CD4-positive, alpha-beta T cell treated with Interleukin-4 for 1 hour (primary cell): ENCODE results near the gene LYSMD3.
A peak's percentile ranks its signal among the peaks of the same experiment; 100 is the strongest.

Experiments
- DNase-seq, 2 donors: peaks; one replicate each; pipeline ENCODE4 v3.0.0-alpha.2; 2020 to 2022

The LYSMD3 gene

DNA sequence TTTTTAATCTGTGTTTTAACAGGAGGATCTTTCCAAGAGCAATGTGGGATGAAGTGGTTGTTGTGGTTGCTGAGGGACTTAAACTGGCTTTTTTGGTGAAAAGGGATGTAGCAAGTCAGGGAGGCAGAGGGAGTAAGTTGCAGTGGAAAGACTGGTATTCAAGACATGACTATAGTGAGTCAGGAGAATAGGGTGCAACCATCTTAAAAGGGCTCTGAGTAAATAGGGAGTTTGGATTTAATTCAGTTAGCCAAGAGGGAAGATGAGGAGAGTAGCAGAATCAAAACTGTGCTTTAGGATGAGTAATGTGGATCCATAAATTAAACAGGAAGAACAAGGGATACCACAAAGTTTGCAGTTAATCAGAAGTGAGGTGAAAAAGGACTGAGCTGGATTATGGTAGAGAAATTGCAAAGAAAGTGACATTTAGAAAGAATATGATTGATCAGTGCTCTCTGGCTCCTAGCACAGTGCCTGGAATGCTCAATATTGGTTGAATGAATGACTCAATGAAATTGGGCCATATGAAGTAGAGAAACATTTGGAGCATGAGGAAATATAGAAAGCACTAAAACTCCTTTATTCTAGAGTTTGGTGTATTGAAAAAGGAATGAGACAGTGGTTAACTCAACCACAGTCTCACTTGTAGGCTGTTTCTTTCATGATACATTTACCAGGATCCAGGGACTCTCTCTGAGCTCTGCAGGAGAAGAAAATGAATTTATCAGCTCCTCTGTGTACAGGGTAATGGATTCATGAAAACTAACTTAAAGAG lies 49.6 kb downstream of the LYSMD3 start:
- DNase-seq, result no peak

DNA sequence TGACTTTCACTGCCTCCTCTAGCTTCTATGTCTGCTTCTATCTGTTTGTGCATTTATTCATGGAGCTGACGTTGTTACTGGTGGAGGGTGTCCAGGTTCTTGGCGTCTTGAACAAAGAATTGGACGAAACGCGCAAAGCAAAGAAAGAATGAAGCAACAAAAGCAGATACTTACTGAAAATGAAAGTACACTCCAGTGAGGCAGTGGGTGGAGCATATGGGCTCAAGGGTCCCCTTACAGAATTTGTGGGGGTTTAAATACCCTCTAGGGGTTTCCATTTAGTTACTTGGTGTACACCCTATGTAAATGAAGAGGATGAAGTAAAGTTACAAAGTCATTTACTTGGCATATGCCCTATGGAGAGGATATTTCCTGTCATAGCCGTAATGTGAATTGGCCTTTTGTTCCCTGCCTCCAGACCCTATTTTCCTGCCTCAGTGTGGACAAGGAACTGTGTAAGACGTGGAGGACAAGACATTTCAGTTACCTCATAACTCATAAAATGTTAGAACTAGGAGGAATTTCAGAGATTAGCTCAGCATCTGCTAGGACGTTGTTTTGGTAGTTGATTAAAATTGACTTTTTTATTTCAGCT lies 51.7 kb downstream of the LYSMD3 start:
- DNase-seq, result no peak

DNA sequence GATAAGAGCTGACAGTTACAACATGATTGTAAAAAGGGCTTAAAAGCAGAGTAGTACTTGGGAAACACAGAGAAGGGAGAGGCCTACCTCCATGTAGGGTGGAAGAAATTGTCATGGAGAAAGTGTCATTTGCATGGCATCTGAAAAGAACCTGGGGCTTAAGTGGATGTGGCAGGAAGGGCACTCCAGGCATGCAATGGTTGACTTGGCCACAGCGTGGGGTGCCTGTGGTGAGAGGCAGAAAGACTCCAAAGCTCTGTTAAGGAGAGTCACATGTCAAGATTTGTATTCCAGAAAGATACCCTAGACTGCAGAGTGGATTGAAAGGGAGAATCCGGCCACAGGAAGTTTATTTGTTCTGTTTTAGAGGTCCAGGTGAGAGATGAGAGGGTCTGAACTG lies 52.3 kb downstream of the LYSMD3 start:
- DNase-seq, result no peak

DNA sequence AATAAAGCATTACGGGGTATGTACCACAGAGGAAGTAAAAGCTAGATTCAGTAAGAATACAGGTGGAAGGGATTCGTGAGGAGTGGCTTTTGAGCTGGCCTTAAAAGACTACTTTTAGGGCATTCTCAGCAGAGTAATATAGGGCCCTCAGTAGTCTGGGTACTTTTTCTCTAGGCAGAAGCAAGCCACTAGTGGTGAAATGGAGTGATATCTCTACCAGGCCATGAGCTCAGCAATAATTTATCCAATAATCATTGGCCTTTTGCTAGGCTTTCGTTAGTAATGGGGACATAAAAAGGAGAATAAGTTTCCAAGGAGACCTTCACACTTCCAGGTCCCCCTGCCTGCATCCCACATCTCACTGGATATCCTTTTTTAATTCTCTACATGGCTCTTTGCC lies 53.0 kb downstream of the LYSMD3 start:
- DNase-seq, result no peak

DNA sequence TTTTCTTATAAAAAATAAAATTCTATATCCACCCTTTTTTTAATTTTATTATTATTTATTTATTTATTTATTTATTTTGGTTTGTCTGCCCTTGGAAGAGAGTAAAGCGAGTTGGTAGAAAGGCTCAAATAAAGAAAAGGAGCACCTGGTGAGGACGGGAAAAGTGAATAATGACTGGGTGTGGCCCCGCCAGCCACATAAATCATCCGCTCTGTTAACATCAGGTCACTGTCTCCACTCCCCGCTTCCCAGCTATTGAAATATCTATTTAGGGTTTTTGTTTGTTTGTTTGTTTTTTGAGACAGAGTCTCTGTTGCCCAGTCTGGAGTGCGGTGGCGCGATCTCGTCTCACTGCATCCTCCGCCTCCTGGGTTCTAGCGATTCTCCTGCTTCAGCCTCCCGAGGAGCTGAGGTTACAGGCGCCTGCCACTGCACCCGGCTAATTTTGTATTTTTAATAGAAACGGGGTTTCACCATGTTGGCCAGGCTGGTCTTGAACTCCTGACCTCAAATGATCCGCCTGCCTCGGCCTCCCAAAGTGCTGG lies 53.9 kb downstream of the LYSMD3 start:
- no peak for DNase-seq

- DNase-seq, result peak; percentile 93 to 95
Observed at GRCh38 chr5:90474235-90475107, 54.9 kb downstream of the LYSMD3 start, which contains the start of the genes MBLAC2 and POLR3G. MBLAC2 (minus strand) TSS chr5:90474771; CDS start chr5:90474292, 479 bp downstream. POLR3G (plus strand) TSS chr5:90474864; CDS start chr5:90485568, 10,704 bp downstream.

GRCh38 chr5:90473396-90474234 lies 55.8 kb downstream of the LYSMD3 start:
- peak; percentile 9 to 14 for DNase-seq

DNA sequence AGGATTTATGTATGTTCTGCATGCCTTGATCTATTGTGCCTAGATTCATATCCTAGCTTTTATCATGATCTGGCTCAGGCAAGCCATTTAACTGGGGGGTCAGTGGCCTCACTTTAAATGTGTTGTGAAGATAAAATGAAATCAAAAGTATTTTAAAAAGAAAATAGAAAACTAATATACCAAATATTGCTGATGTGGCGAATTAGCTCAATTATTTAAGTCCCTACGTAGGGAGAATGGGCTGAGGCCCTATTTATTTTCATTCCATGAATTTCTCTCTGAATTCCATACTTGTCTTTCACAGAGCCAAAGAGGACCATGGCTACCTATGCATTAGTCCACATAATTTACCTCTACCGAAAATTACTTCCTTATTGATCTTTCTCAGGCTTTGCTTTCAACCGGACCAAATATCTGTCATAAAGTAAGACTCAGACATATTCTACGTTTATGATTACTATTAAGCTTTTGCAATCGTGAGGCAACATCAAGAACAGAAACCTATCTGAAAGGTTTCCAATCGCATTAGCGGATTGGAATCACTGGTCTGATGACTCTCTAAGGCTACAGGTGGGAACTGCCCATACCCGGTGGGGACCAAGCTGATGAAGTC lies 56.5 kb downstream of the LYSMD3 start:
- DNase-seq, result no peak
